K562 (cell line): ENCODE data around the gene RETN. TPM values are rescaled to one million over a fixed set of nuclear protein-coding genes. Genes with fewer than 3 reads are reported as not detected.

ENCODE experiments used
- ATAC-seq: fragments of 200-7000 bp; cut with Tn5 transposase; 3 replicates; pipeline ENCODE4 v1.9.1; 2020; ENCODE audit warnings: moderate library complexity
- BruUV-seq: library from RNA; stranded (reverse); fragments of 400-500 nt; replicated peaks from 2 replicates; lab custom pipeline; 2021; lab: Mats Ljungman, UMichigan
- CTCF ChIA-PET: fragments of 300-600 bp; formaldehyde crosslinking; extraction: SDS; loops from one replicate; lab custom pipeline; 2021; ENCODE audit warnings: low intra/inter-chr PET ratio; lab: Yijun Ruan, JAX
- POLR2A ChIA-PET: fragments of 300-600, 350-650 bp; sonication (Branson Sonifier 250); formaldehyde crosslinking; extraction: SDS; loops from one replicate; lab custom pipeline; 2021; ENCODE audit warnings: antibody characterized with exemption, inconsistent platforms; lab: Yijun Ruan, JAX
- DNase-seq, 4 experiments: peaks; one replicate each; pipeline versions ENCODE4 v3.0.0 to v3.0.0-alpha.2; 2011 to 2018; ENCODE audit warnings: low spot score in 3 of 4, mixed read lengths in 3 of 4; ENCODE audit errors: extremely low read depth in 1 of 4
- FAIRE-seq: peaks from 2 replicates; lab custom pipeline; 2011; peaks lifted over from hg19 to GRCh38; lab: Jason Lieb, UNC
- H2AFZ ChIP-seq: 2 replicates; pipeline ENCODE4 v1.6.0; 2011; ENCODE audit warnings: low read depth, low read length, control low read depth, inconsistent platforms
- H3K27ac ChIP-seq: fragments of 200-600 bp; 3 replicates; pipeline ENCODE4 v1.8.0; 2011; ENCODE audit warnings: low read depth, mild to moderate bottlenecking, control low read depth, inconsistent platforms, low read length, moderate library complexity, mixed read lengths; ENCODE audit errors: extremely low read depth
- H3K27me3 ChIP-seq, 2 experiments: fragments of 300-600 bp in 1 of 2; 2 replicates in 1 of 2; 3 replicates in 1 of 2; pipeline versions ENCODE4 v1.6.0 to v1.8.0; 2011; ENCODE audit warnings: inconsistent platforms in 2 of 2, low read length in 2 of 2, mild to moderate bottlenecking in 1 of 2, mixed read lengths in 1 of 2, moderate library complexity in 1 of 2; ENCODE audit not compliant: control insufficient read depth in 2 of 2, insufficient read depth in 2 of 2
- H3K36me3 ChIP-seq: fragments of 300-600 bp; 3 replicates; pipeline ENCODE4 v1.8.0; 2011; ENCODE audit warnings: mild to moderate bottlenecking, low read length, inconsistent platforms; ENCODE audit not compliant: control insufficient read depth, insufficient read depth
- H3K4me1 ChIP-seq, 2 experiments: fragments of 200-600 bp in 1 of 2; replicated peaks in 1 of 2; 2 replicates in 1 of 2; 3 replicates in 1 of 2; pipeline versions ENCODE4 v1.5.1 to v1.8.0; 2011; ENCODE audit warnings: inconsistent platforms in 2 of 2, low read length in 2 of 2, mild to moderate bottlenecking in 1 of 2, mixed read lengths in 1 of 2, moderate library complexity in 1 of 2; ENCODE audit not compliant: control insufficient read depth in 2 of 2, insufficient read depth in 2 of 2
- H3K4me2 ChIP-seq: 2 replicates; pipeline ENCODE4 v1.6.1; 2011; ENCODE audit warnings: low read length, control low read depth, inconsistent platforms, mixed read lengths; ENCODE audit not compliant: insufficient read depth
- H3K4me3 ChIP-seq: fragments of 200-600 bp; sonication (generic), shearing (Covaris generic); 2 replicates; pipeline ENCODE4 v1.5.1; 2016; ENCODE audit warnings: control low read depth, inconsistent platforms
- H3K79me2 ChIP-seq: fragments of 200-600 bp; 3 replicates; pipeline ENCODE4 v1.8.0; 2011; ENCODE audit warnings: low read length, inconsistent platforms; ENCODE audit not compliant: control insufficient read depth, insufficient read depth
- H3K9ac ChIP-seq, 2 experiments: 2 replicates each; pipeline versions ENCODE4 v1.6.0 to v1.6.1; 2011; ENCODE audit warnings: low read depth in 2 of 2, low read length in 2 of 2, control low read depth in 1 of 2, inconsistent platforms in 1 of 2, mild to moderate bottlenecking in 1 of 2, mixed read lengths in 1 of 2; ENCODE audit not compliant: insufficient read depth in 1 of 2
- H3K9me1 ChIP-seq: one replicate; pipeline ENCODE4 v1.6.0; 2011; ENCODE audit warnings: inconsistent platforms, mild to moderate bottlenecking, low read length, moderate library complexity; ENCODE audit not compliant: control insufficient read depth, insufficient read depth
- H3K9me3 ChIP-seq: replicated peaks from 2 replicates; pipeline ENCODE4 v1.5.1; 2011; ENCODE audit warnings: low read depth, low read length, inconsistent platforms; ENCODE audit not compliant: control insufficient read depth, insufficient read depth
- H4K20me1 ChIP-seq: replicated peaks from 2 replicates; pipeline ENCODE4 v1.6.1; 2011; ENCODE audit warnings: low read length, inconsistent platforms, mixed read lengths; ENCODE audit not compliant: control insufficient read depth, insufficient read depth
- CBX5 ChIP-seq: IDR thresholded peaks from 2 replicates; pipeline ENCODE4 v1.6.1; 2014; ENCODE audit warnings: low read depth, borderline replicate concordance
- KLF6 ChIP-seq: fragments of 250-450 bp; sonication (Bioruptor Pico); IDR thresholded peaks from 2 replicates; pipeline ENCODE4 v1.4.0; 2020; ENCODE audit warnings: mild to moderate bottlenecking, moderate library complexity, borderline replicate concordance
- NELFE ChIP-seq: IDR thresholded peaks from 2 replicates; pipeline ENCODE4 v1.6.1; 2011; ENCODE audit warnings: mild to moderate bottlenecking; ENCODE audit not compliant: insufficient read depth, insufficient read length
- PHF21A ChIP-seq: fragments of 450-650 bp; IDR thresholded peaks from 2 replicates; pipeline ENCODE4 v1.6.1; 2017; ENCODE audit warnings: low read depth, borderline replicate concordance
- RBM25 ChIP-seq: fragments of 200-400 bp; formaldehyde crosslinking; IDR thresholded peaks from 2 replicates; pipeline ENCODE4 v1.6.1; 2018; ENCODE audit warnings: low read length, low read depth, moderate library complexity; ENCODE audit not compliant: severe bottlenecking
- RCOR1 ChIP-seq, 2 experiments: IDR thresholded peaks; 2 replicates each; pipeline ENCODE4 v1.6.1; 2012; ENCODE audit warnings: low read depth in 2 of 2, low read length in 2 of 2, borderline replicate concordance in 1 of 2, improper control_type of control experiment in 1 of 2
- SMARCA5 ChIP-seq: fragments of 450-650 bp; IDR thresholded peaks from 2 replicates; pipeline ENCODE4 v1.6.1; 2016
- SMARCE1 ChIP-seq: fragments of 450-650 bp; IDR thresholded peaks from 2 replicates; pipeline ENCODE4 v1.7.1; 2016; ENCODE audit warnings: mild to moderate bottlenecking
- TBL1XR1 ChIP-seq, 2 experiments: IDR thresholded peaks; 2 replicates each; pipeline ENCODE4 v1.6.1; 2012; ENCODE audit warnings: improper control_type of control experiment in 2 of 2, low read length in 2 of 2, mild to moderate bottlenecking in 1 of 2
- ZFP36 ChIP-seq: fragments of 150-350 bp; IDR thresholded peaks from 2 replicates; pipeline ENCODE4 v1.6.1; 2018; ENCODE audit warnings: low read length, low read depth; ENCODE audit not compliant: partially characterized antibody
- ZNF232 ChIP-seq: sonication (generic); formaldehyde crosslinking; IDR thresholded peaks from 2 replicates; pipeline ENCODE4 v1.8.0; 2022; ENCODE audit warnings: mild to moderate bottlenecking, missing genetic modification reagents
- WGBS: fragments of 100-300 bp; shearing (Covaris generic); methylation state at CpG from one replicate; pipeline ENCODE4 v1.1.6; 2016; ENCODE audit warnings: low coverage, mixed read lengths; ENCODE audit not compliant: insufficient coverage; ENCODE audit errors: missing lambda C conversion rate; 5-methylcytosine and 5-hydroxymethylcytosine counted together
- in situ Hi-C: fragments of 300-500 bp; cut with MboI; formaldehyde crosslinking; loops from 4 replicates; pipeline ENCODE4 v1.15.0; 2018; ENCODE audit warnings: inconsistent platforms, mixed read lengths
- intact Hi-C: fragments of 100-400 bp; cut with micrococcal nuclease; formaldehyde crosslinking; loops from 2 replicates; pipeline ENCODE4 v1.14.2; 2022
- polyA plus RNA-seq, 8 experiments: library from polyadenylated mRNA; depleted of rRNA in 4 of 8; stranded (reverse) in 5 of 8; unstranded in 3 of 8; fragments of >200 nt; fragmentation: Nextera tagmentation in 2 of 8; fragmentation: Illumina TruSeq in 1 of 8; extraction: Ambion mirVana in 2 of 8; extraction: Trizol in 1 of 8; gene quantifications; 2 replicates each; pipeline versions ENCODE4 v1.2.1 to v1.2.3, GENCODE V29; 2011 to 2014; ENCODE audit warnings: inconsistent platforms in 1 of 8, missing spikeins in 1 of 8
- total RNA-seq, 7 experiments: library from RNA; depleted of rRNA in 6 of 7; stranded (reverse); fragments of >200 nt in 6 of 7; fragmentation: Illumina TruSeq in 2 of 7; extraction: Trizol in 2 of 7; gene quantifications; 2 replicates each; pipeline versions ENCODE4 v1.2.1 to v1.2.3, GENCODE V29; 2011 to 2021; ENCODE audit warnings: low replicate concordance in 1 of 7
- TF ChIP-seq, protein P1 (sequence below): fragments of 450-650 bp; IDR thresholded peaks from 2 replicates; pipeline ENCODE4 v1.6.1; 2016

RETN gene
- total and polyA plus RNA-seq, 9 of the 15 experiments (the other 6 are each of a cell fraction or from before 2014, with no cell fraction given) = not detected

DNA sequence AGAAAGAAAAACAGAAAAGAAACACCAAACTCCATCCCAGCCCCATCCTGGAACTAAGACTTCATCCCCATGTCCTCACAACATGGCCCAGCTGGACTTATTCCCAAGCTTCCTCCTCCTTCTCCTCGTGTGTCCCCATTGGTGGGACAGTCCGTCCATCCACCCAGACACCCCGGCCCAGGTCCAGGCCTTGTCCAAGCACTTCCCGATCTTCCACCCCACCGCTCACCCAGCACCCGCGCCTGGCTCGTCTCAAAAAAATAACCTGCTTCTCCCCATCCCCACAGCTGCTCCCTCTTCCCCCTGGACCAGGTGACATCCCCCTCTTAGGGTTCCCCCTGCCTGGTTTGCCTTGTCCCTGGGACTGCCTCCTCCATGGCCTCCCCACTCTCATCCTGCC lies 34.5 kb downstream of the RETN start:
- FAIRE-seq (no peak), DNase-seq (no peak), ATAC-seq (no peak)
- WGBS = 19% methylated on average over 3 of the region's 8 CpGs
- no peak for TF ChIP-seq TBL1XR1 (IDR thresholded peaks at IDR 0.05; ENCODE audit: low read length in 2 of 2)
- TF ChIP-seq, protein P1, sequence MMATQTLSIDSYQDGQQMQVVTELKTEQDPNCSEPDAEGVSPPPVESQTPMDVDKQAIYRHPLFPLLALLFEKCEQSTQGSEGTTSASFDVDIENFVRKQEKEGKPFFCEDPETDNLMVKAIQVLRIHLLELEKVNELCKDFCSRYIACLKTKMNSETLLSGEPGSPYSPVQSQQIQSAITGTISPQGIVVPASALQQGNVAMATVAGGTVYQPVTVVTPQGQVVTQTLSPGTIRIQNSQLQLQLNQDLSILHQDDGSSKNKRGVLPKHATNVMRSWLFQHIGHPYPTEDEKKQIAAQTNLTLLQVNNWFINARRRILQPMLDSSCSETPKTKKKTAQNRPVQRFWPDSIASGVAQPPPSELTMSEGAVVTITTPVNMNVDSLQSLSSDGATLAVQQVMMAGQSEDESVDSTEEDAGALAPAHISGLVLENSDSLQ = peak; percentile 84
- CTCF ChIA-PET = no interaction called here
- POLR2A ChIA-PET = no interaction called here
- H3K27me3 ChIP-seq = peaks cover 0 to 43% of the 10 kb centered on the region in 2 experiments; a peak in 4 of 5 replicates
- peaks cover 2 to 8% of the 10 kb centered on the region in 2 experiments; a peak in 4 of 5 replicates for H3K4me1 ChIP-seq
- H3K9me3 ChIP-seq = no peaks in the 10 kb centered on the region
- H4K20me1 ChIP-seq = peaks cover 4% of the 10 kb centered on the region; the same call in 1 of the 2 replicates
- in situ Hi-C loops (no loop called here), intact Hi-C loops (no loop called here)
- no peaks in the 10 kb centered on the region for H3K36me3 ChIP-seq
- H2AFZ ChIP-seq = no peak overlapping the region
- H3K4me3 ChIP-seq = no peak overlapping the region
- no peak overlapping the region for H3K27ac ChIP-seq
- BruUV-seq = no TSS peak
- H3K9me1 ChIP-seq = no peaks in the 10 kb centered on the region
- no peaks in the 10 kb centered on the region for H3K79me2 ChIP-seq
- no peak overlapping the region for H3K4me2 ChIP-seq
- no peak overlapping the region for H3K9ac ChIP-seq

DNA sequence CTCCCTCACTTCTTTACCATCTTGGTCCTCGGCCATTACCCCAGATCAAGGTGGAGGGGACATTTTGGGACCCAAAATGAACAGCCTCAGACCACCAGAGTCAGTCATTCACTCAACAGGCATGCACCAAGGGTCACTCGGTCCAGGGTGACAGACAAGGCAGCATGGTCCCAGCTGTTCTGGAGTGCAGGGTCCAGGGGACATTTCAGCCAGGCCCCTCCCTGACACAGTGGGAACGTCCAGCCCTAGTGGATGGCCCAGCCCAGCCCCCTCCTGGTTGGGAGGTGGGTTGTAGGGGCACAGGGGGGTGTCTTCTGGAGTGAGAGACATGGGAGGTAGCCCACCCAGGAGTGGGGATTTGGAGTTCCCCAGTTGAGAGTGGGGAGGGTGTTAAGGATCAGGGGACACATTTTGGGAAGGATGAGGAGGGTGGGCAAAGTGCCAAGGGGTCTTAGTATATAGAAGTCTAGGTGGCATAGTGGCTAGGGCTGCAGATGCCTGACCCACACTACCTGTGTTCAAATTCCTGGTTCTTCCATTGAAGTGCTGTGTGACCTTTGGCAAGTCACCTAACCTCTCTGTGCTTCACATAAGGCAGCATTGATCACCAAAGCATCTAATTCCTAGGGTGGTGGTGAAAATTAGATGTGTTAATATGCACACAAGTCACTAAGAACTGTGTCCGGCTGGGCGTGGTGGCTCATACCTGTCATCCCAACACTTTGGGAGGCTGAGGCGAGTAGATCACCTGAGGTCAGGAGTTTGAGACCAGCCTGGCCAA lies 35.6 kb downstream of the RETN start:
- H4K20me1 ChIP-seq = 0 out of 2 replicates have a peak, but pooled peaks cover 4% of the 10 kb centered on the region
- WGBS = 18% methylated on average over 6 of the region's 6 CpGs
- peaks cover 0 to 2% of the 10 kb centered on the region in 2 experiments; a peak in 3 of 5 replicates for H3K4me1 ChIP-seq
- H3K27me3 ChIP-seq = peaks cover 0 to 34% of the 10 kb centered on the region in 2 experiments; a peak in 3 of 5 replicates
- H2AFZ ChIP-seq = no peak overlapping the region
- H3K9ac ChIP-seq = no peak overlapping the region
- no peak overlapping the region for H3K4me3 ChIP-seq
- intact Hi-C loops = no loop called here
- no peaks in the 10 kb centered on the region for H3K9me1 ChIP-seq
- ChIA-PET CTCF (no interaction called here), POLR2A (no interaction called here)
- in situ Hi-C loops = no loop called here
- DNase-seq (no peak), FAIRE-seq (no peak), ATAC-seq (no peak)
- no peaks in the 10 kb centered on the region for H3K9me3 ChIP-seq
- H3K36me3 ChIP-seq = no peaks in the 10 kb centered on the region
- no TSS peak for BruUV-seq
- no peak overlapping the region for H3K27ac ChIP-seq
- H3K79me2 ChIP-seq = no peaks in the 10 kb centered on the region
- no peak overlapping the region for H3K4me2 ChIP-seq
- TF ChIP-seq KLF6 (no peak), PHF21A (no peak), ZFP36 (peak; percentile 90), RCOR1 (IDR thresholded peaks at IDR 0.05; ENCODE audit: borderline replicate concordance in 1 of 2, low read depth in 2 of 2, low read length in 2 of 2) (0 out of 4 replicates have a peak, but pooled peaks of 1 of the 2 experiments have one; percentile 37), RBM25 (peak; percentile 99), SMARCE1 (no peak), CBX5 (no peak), ZNF232 (CRISPR knock-in tag) (no peak), SMARCA5 (peak; percentile 62), NELFE (no peak)
